A549 (cell line): Measurements from ENCODE around the gene PIGX.

ENCODE experiments used
- CBX2 ChIP-seq: fragments of 200-600 bp; sonication (generic); IDR thresholded peaks from 2 replicates; pipeline ENCODE4 v1.6.1; 2016; ENCODE audit warnings: low read depth, mild to moderate bottlenecking, borderline replicate concordance
- CHD2 ChIP-seq: fragments of 150-350 bp; IDR thresholded peaks from 2 replicates; pipeline ENCODE4 v1.6.1; 2014; ENCODE audit warnings: low read length; ENCODE audit not compliant: partially characterized antibody
- CTCF ChIP-seq: fragments of >200 bp; sonication (Bioruptor Twin); formaldehyde crosslinking; IDR thresholded peaks from 3 replicates; pipeline ENCODE4 v1.5.1; 2016
- EP300 ChIP-seq, 2 experiments: fragments of >200 bp; sonication (Bioruptor Twin); formaldehyde crosslinking; IDR thresholded peaks; 2 replicates in 1 of 2; 3 replicates in 1 of 2; pipeline ENCODE4 v1.6.1; 2016 to 2017
- ESRRA ChIP-seq: fragments of 150-350 bp; IDR thresholded peaks from 2 replicates; pipeline ENCODE4 v1.6.1; 2014; ENCODE audit warnings: mild to moderate bottlenecking, low read length, borderline replicate concordance
- MAZ ChIP-seq: fragments of 150-350 bp; IDR thresholded peaks from 2 replicates; pipeline ENCODE4 v1.6.1; 2014; ENCODE audit warnings: antibody characterized with exemption, low read depth, low read length, borderline replicate concordance
- POLR2A ChIP-seq: IDR thresholded peaks from 2 replicates; pipeline ENCODE4 v1.6.1; 2012; ENCODE audit warnings: mild to moderate bottlenecking, low read length
- RCOR1 ChIP-seq: fragments of 150-350 bp; IDR thresholded peaks from 2 replicates; pipeline ENCODE4 v1.6.1; 2014; ENCODE audit warnings: antibody characterized with exemption, low read length, low read depth
- RNF2 ChIP-seq: fragments of 200-600 bp; sonication (generic); IDR thresholded peaks from 2 replicates; pipeline ENCODE4 v1.6.1; 2016; ENCODE audit warnings: low read depth, mild to moderate bottlenecking, antibody characterized with exemption, moderate library complexity, borderline replicate concordance
- SMC3 ChIP-seq: fragments of >200 bp; sonication (Bioruptor Twin); formaldehyde crosslinking; IDR thresholded peaks from 3 replicates; pipeline ENCODE4 v1.6.1; 2018; ENCODE audit warnings: inconsistent platforms
- USF2 ChIP-seq: fragments of 450-650 bp; IDR thresholded peaks from 2 replicates; pipeline ENCODE4 v1.6.1; 2014; ENCODE audit warnings: antibody characterized with exemption

- TF ChIP-seq CHD2 (no peak), CTCF (no peak), POLR2A (no peak), MAZ (no peak), EP300 (IDR thresholded peaks at IDR 0.05) (no peak), ESRRA (no peak), RCOR1 (no peak), USF2 (no peak), RNF2 (no peak), SMC3 (no peak), CBX2 (no peak)
These were observed 45.9 kb upstream of the PIGX start for GRCh38 chr3:196666001-196666867.
